Fibroblast of mammary gland (primary cell): Measurements from ENCODE around the gene RIIAD1.

Experiments used
- DNase-seq: peaks from one replicate; pipeline ENCODE4 v3.0.0-alpha.2; 2010; ENCODE audit warnings: low read depth
- H3K4me3 ChIP-seq: 2 replicates; pipeline ENCODE4 v1.5.1; 2011; ENCODE audit warnings: low read depth, mild to moderate bottlenecking, low read length, moderate library complexity; ENCODE audit not compliant: control insufficient read depth
- CTCF ChIP-seq: conservative IDR thresholded peaks from 2 replicates; pipeline ENCODE4 v1.5.1; 2011; ENCODE audit warnings: low read depth, low read length, inconsistent platforms; ENCODE audit not compliant: control insufficient read depth, insufficient read depth

RIIAD1 gene

GRCh38 chr1:151715726-151716404, 5.5 kb upstream of the RIIAD1 start:
- H3K4me3 ChIP-seq = no peak overlapping the region
- DNase-seq = no peak
- TF ChIP-seq CTCF = no peak

GRCh38 chr1:151716405-151716762, 4.9 kb upstream of the RIIAD1 start:
- no peak overlapping the region for H3K4me3 ChIP-seq
- TF ChIP-seq CTCF = no peak
- DNase-seq = no peak

DNA sequence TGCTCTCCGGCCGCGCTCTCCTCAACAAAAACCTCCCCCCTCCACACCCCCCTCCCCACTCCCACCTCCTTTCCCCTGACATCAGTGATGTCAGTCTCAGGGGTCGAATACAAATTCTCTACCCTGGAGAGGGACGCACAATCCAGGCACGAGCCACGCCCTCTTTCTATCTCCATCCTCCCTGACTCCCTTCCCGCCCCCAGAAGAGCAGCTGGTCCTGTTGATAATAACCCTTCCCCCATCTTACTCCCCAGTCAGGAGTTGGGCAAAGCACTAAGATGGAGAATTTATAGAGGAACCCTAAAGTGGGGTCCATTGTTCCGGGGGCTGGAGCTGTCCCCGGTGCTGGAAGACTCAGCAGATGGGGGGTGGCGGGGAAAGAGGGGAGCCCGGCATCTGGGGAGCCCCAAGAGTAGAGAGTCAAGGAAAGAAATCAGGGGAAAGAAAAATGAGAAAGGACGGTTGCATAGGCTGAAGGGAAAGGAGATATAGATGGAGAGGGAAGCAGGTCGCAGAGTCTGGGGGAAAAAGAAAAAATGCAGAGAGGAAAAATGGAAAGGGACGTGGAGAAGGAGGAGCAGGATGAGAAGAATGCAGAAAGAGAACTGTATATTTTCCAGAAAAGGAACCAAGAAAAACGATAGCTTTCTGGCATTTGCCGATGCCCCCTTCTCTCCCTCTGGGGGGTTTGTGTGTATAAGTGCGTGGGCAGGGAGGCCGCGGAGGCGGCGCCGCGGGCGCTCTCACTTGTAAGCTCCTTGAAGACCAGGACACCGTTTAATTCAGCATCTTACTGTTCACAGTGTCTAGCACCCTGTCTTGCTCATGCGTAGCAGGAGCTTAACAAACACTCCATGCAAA, 4.3 kb upstream of the RIIAD1 start, which contains the start of gene CELF3:
Gene CELF3 (minus strand): TSS at position 33 of the 861 bp plus-strand sequence. CDS start 783 bp downstream, outside the sequence.
- H3K4me3 ChIP-seq = no peak within 1 kb of the TSS
- TF ChIP-seq CTCF = no peak
- DNase-seq = no peak

DNA sequence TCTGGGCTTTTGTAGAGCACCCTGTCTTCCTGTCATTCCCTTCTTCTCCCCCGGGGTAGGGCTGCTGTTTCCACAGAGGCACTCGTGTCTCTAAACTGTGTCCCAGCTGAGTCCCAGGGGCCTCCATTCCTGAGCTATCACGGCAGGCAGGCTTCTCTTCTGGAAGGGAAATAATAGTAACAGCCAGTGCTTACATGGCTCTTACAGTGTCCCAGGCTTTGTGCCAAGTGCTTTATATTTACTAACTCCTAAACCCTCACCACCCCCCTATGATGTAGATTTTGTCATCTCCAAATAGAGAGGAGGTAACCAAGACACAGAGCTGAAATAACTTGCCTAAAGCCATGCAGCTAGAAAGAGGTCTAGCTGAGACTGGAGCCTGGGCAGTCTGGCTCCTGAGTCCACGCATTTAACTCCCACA, 3.3 kb upstream of the RIIAD1 start:
- no peak overlapping the region for H3K4me3 ChIP-seq
- DNase-seq = peak; percentile 13
- TF ChIP-seq CTCF = no peak

DNA sequence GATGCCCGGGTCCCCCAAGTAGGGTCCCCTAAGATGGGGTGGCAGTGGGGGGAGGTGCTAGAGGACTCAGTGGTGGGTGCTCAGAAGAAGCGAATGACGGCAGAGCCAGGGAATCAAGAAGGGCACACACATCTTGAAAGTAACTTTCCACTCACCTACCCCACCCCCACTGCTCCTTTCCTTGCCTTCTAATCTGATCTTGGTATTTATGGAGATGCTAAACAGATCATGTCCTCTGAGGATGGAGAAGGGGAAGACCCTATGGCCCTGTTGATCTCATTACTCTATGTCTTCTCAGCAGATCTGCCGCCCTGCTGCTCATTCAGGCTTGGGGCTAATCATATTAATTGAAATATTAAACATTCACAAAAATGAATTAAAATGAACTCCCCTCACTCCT, 2.7 kb upstream of the RIIAD1 start:
- no peak for DNase-seq
- no peak overlapping the region for H3K4me3 ChIP-seq
- no peak for TF ChIP-seq CTCF

DNA sequence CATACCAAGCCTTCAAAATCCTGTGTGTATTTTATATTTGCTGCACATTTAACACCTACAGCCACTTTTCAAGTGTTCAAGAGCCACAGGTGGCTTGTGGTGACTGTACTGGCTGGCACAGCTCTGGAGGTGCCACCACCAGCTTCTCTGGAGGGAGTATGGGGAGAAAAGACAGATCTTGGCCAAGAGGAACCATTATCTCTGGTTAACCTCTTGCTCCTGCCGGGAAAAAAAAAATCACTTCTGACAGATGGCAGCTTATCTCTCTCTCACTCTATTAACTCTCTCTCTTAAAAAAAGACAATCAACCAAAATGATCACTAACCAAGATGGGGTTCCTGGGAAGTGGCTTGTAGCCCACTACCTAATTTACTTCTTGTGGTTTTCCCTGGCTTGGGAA, 1.2 kb upstream of the RIIAD1 start:
- no peak for DNase-seq
- no peak overlapping the region for H3K4me3 ChIP-seq

More for the DNA sequence above, 1.2 kb upstream of the RIIAD1 start:
- TF ChIP-seq CTCF = no peak
